NCI-H345 treated with DMSO at 0.1 percent for 48 hours (cell line): Measurements from ENCODE around the gene NOTCH1.

Source experiments
- DNase-seq: peaks from one replicate; lab custom pipeline; 2025; ENCODE audit not compliant: unreplicated experiment; lab: John Stamatoyannopoulos, UW

Gene NOTCH1

GRCh38 chr9:136504512-136505348, 41.1 kb downstream of the NOTCH1 start:
- no peak for DNase-seq

GRCh38 chr9:136502940-136503550, 42.8 kb downstream of the NOTCH1 start:
- no peak for DNase-seq

GRCh38 chr9:136502196-136502595, 43.7 kb downstream of the NOTCH1 start:
- DNase-seq, result no peak

GRCh38 chr9:136501686-136502085, 44.2 kb downstream of the NOTCH1 start:
- DNase-seq, result no peak

- no peak for DNase-seq
Observed at GRCh38 chr9:136499935-136500910, 45.6 kb downstream of the NOTCH1 start.

GRCh38 chr9:136499071-136499934, 46.5 kb downstream of the NOTCH1 start:
- DNase-seq, result no peak

- DNase-seq, result no peak
Observed at GRCh38 chr9:136497916-136498695, 47.7 kb downstream of the NOTCH1 start.

- no peak for DNase-seq
Observed at GRCh38 chr9:136496801-136497620, 48.8 kb downstream of the NOTCH1 start.

- DNase-seq, result no peak
Observed at GRCh38 chr9:136496181-136496580, 49.7 kb downstream of the NOTCH1 start.

- no peak for DNase-seq
Observed at GRCh38 chr9:136495238-136495800, 50.5 kb downstream of the NOTCH1 start.

- DNase-seq, result no peak
Observed at GRCh38 chr9:136494531-136495215, 51.2 kb downstream of the NOTCH1 start.

GRCh38 chr9:136494012-136494411, 51.8 kb downstream of the NOTCH1 start:
- no peak for DNase-seq

- no peak for DNase-seq
Observed at GRCh38 chr9:136493567-136493971, 52.3 kb downstream of the NOTCH1 start.

GRCh38 chr9:136492978-136493522, 52.8 kb downstream of the NOTCH1 start:
- no peak for DNase-seq

- no peak for DNase-seq
Observed at GRCh38 chr9:136489731-136490130, 56.1 kb downstream of the NOTCH1 start.

GRCh38 chr9:136488247-136489214, 57.3 kb downstream of the NOTCH1 start:
- DNase-seq, result peak; percentile 43
